Endothelial cell (in vitro differentiated cells): ENCODE data around the gene HELZ2. TPM values are rescaled to one million over a fixed set of nuclear protein-coding genes. Genes with fewer than 3 reads are reported as not detected.
A peak's percentile ranks its signal among the peaks of the same experiment; 100 is the strongest.

Experiments used
- DNase-seq: peaks from one replicate; pipeline ENCODE4 v3.0.0; 2021; ENCODE audit warnings: low spot score
- H3K27ac Mint-ChIP-seq: one replicate; pipeline ENCODE4 v1.8.0; 2021; ENCODE audit warnings: mixed read lengths, inconsistent platforms; ENCODE audit not compliant: unreplicated experiment
- H3K27me3 Mint-ChIP-seq: one replicate; pipeline ENCODE4 v1.8.0; 2021; ENCODE audit warnings: mild to moderate bottlenecking, moderate library complexity, mixed read lengths, inconsistent platforms; ENCODE audit not compliant: unreplicated experiment
- H3K36me3 Mint-ChIP-seq: one replicate; pipeline ENCODE4 v1.8.0; 2021; ENCODE audit warnings: mild to moderate bottlenecking, low read depth, mixed read lengths, inconsistent platforms; ENCODE audit not compliant: unreplicated experiment
- H3K4me1 Mint-ChIP-seq: one replicate; pipeline ENCODE4 v1.8.0; 2021; ENCODE audit warnings: mild to moderate bottlenecking, mixed read lengths, inconsistent platforms; ENCODE audit not compliant: unreplicated experiment
- H3K4me3 Mint-ChIP-seq: one replicate; pipeline ENCODE4 v1.8.0; 2021; ENCODE audit warnings: mild to moderate bottlenecking, mixed read lengths, inconsistent platforms; ENCODE audit not compliant: unreplicated experiment
- H3K9me3 Mint-ChIP-seq: one replicate; pipeline ENCODE4 v1.8.0; 2021; ENCODE audit warnings: mixed read lengths, inconsistent platforms; ENCODE audit not compliant: unreplicated experiment
- CTCF ChIP-seq: fragments of 200-600 bp; sonication (generic); IDR thresholded peaks from one replicate; pipeline ENCODE4 v1.5.0; 2021; ENCODE audit warnings: antibody characterized with exemption; ENCODE audit not compliant: unreplicated experiment
- long read RNA-seq: library from polyadenylated mRNA; unstranded; transcript quantifications from one replicate; pipeline ENCODE4 v2.0.0, GENCODE V29; 2020; ENCODE audit not compliant: unreplicated experiment
- total RNA-seq: library from RNA; stranded (reverse); fragmentation: NEBNext Ultra II Directional; extraction: Animal tissue kit (Norgen Biotek cat#: 25700); gene quantifications from one replicate; pipeline ENCODE4 v1.2.1, GENCODE V29; 2021; ENCODE audit not compliant: unreplicated experiment

HELZ2 gene
- total RNA-seq = 15.3 TPM
- long read RNA-seq = 0 reads

- no peak for TF ChIP-seq CTCF
- no peaks in the 10 kb centered on the region for H3K4me1 Mint-ChIP-seq
- DNase-seq = peak; percentile 54
- H3K4me3 Mint-ChIP-seq = peak within 1 kb of the TSS; percentile 83
- peaks cover 2% of the 10 kb centered on the region for H3K27me3 Mint-ChIP-seq
- H3K36me3 Mint-ChIP-seq = no peaks in the 10 kb centered on the region
- H3K27ac Mint-ChIP-seq = no peak within 1 kb of the TSS
- no peaks in the 10 kb centered on the region for H3K9me3 Mint-ChIP-seq
Observed at GRCh38 chr20:63574156-63574828, at the start of gene HELZ2. Gene HELZ2 (minus strand): TSS chr20:63574239. CDS start chr20:63572385, 1,854 bp downstream.

GRCh38 chr20:63622732-63623131 lies 48.7 kb upstream of the HELZ2 start:
- Mint-ChIP-seq H3K27ac (no peak overlapping the region), H3K4me3 (no peak overlapping the region), H3K36me3 (peaks cover 13% of the 10 kb centered on the region), H3K27me3 (peaks cover 7% of the 10 kb centered on the region), H3K9me3 (no peaks in the 10 kb centered on the region), H3K4me1 (peaks cover 10% of the 10 kb centered on the region)
- DNase-seq = no peak
- TF ChIP-seq CTCF = no peak

- Mint-ChIP-seq H3K27me3 (peaks cover 7% of the 10 kb centered on the region), H3K4me3 (no peak overlapping the region), H3K27ac (peak overlapping the region; percentile 13), H3K9me3 (no peaks in the 10 kb centered on the region), H3K36me3 (peaks cover 13% of the 10 kb centered on the region), H3K4me1 (peaks cover 10% of the 10 kb centered on the region)
- no peak for DNase-seq
- TF ChIP-seq CTCF = no peak
Observed at GRCh38 chr20:63622096-63622495, 48.1 kb upstream of the HELZ2 start.

- no peaks in the 10 kb centered on the region for H3K9me3 Mint-ChIP-seq
- H3K36me3 Mint-ChIP-seq = peaks cover 22% of the 10 kb centered on the region
- H3K27ac Mint-ChIP-seq = no peak overlapping the region
- peaks cover 10% of the 10 kb centered on the region for H3K4me1 Mint-ChIP-seq
- peak overlapping the region; percentile 71 for H3K4me3 Mint-ChIP-seq
- H3K27me3 Mint-ChIP-seq = peaks cover 11% of the 10 kb centered on the region
- no peak for TF ChIP-seq CTCF
- DNase-seq = no peak
Observed at GRCh38 chr20:63620991-63621390, 47.0 kb upstream of the HELZ2 start.

- H3K36me3 Mint-ChIP-seq = peaks cover 36% of the 10 kb centered on the region
- H3K27ac Mint-ChIP-seq = no peak overlapping the region
Observed at GRCh38 chr20:63619505-63619904, 45.5 kb upstream of the HELZ2 start.

More at GRCh38 chr20:63619505-63619904, 45.5 kb upstream of the HELZ2 start:
- Mint-ChIP-seq H3K4me1 (peaks cover 8% of the 10 kb centered on the region), H3K27me3 (peaks cover 9% of the 10 kb centered on the region), H3K9me3 (no peaks in the 10 kb centered on the region), H3K4me3 (no peak overlapping the region)
- no peak for TF ChIP-seq CTCF
- DNase-seq = no peak
